Activated T-cell treated with anti-CD3 and anti-CD28 coated beads, Interleukin-2, amount 50 U/mL, for 1 hour (primary cell): Measurements from ENCODE around the gene LMNB1.
A peak's percentile ranks its signal among the peaks of the same experiment; 100 is the strongest.
"Not testable (repeated sequence)": the region's sequence is repeated elsewhere in the genome, so short reads cannot be mapped to it uniquely, and the experiment has no call there.

ENCODE experiments used
- DNase-seq: peaks from one replicate; pipeline ENCODE4 v3.0.0-alpha.2; 2020

The LMNB1 gene

GRCh38 chr5:126831156-126831555, 54.2 kb downstream of the LMNB1 start:
- no peak for DNase-seq

- no peak for DNase-seq
Measured at GRCh38 chr5:126836778-126837177, 59.8 kb downstream of the LMNB1 start.

- no peak for DNase-seq
Measured at GRCh38 chr5:126837242-126837641, 60.3 kb downstream of the LMNB1 start.

GRCh38 chr5:126837906-126838539, 61.1 kb downstream of the LMNB1 start:
- DNase-seq, result no peak

GRCh38 chr5:126839407-126839806, 62.5 kb downstream of the LMNB1 start:
- DNase-seq, result not testable (repeated sequence)

- not testable (repeated sequence) for DNase-seq
Measured at GRCh38 chr5:126843375-126843774, 66.4 kb downstream of the LMNB1 start.

- DNase-seq, result peak; percentile 63
Measured at GRCh38 chr5:126845470-126846070, 68.6 kb downstream of the LMNB1 start.

- DNase-seq, result no peak
Measured at GRCh38 chr5:126846344-126846743, 69.4 kb downstream of the LMNB1 start.

GRCh38 chr5:126846744-126847455, 70.0 kb downstream of the LMNB1 start:
- no peak for DNase-seq

GRCh38 chr5:126847456-126847820, 70.5 kb downstream of the LMNB1 start:
- DNase-seq, result no peak

GRCh38 chr5:126847826-126848251, 70.9 kb downstream of the LMNB1 start:
- no peak for DNase-seq

- no peak for DNase-seq
Measured at GRCh38 chr5:126848253-126848652, 71.3 kb downstream of the LMNB1 start.

GRCh38 chr5:126849101-126849678, 72.3 kb downstream of the LMNB1 start:
- DNase-seq, result no peak

- peak; percentile 40 for DNase-seq
Measured at GRCh38 chr5:126851501-126852011, 74.6 kb downstream of the LMNB1 start.

GRCh38 chr5:126852091-126852571, 75.2 kb downstream of the LMNB1 start:
- no peak for DNase-seq

- DNase-seq, result peak; percentile 22
Measured at GRCh38 chr5:126852841-126853271, 75.9 kb downstream of the LMNB1 start.

GRCh38 chr5:126853541-126854307, 76.8 kb downstream of the LMNB1 start:
- peak; percentile 43 for DNase-seq

- no peak for DNase-seq
Measured at GRCh38 chr5:126854526-126855110, 77.7 kb downstream of the LMNB1 start.

GRCh38 chr5:126855266-126855665, 78.3 kb downstream of the LMNB1 start:
- no peak for DNase-seq

- DNase-seq, result no peak
Measured at GRCh38 chr5:126857472-126858410, 80.8 kb downstream of the LMNB1 start.

- DNase-seq, result no peak
Measured at GRCh38 chr5:126858441-126858840, 81.5 kb downstream of the LMNB1 start.
